ENCODE results near the gene NTN3.
"Not testable (repeated sequence)": the region's sequence is repeated elsewhere in the genome, so short reads cannot be mapped to it uniquely, and the experiment has no call there.

NTN3 gene

DNA sequence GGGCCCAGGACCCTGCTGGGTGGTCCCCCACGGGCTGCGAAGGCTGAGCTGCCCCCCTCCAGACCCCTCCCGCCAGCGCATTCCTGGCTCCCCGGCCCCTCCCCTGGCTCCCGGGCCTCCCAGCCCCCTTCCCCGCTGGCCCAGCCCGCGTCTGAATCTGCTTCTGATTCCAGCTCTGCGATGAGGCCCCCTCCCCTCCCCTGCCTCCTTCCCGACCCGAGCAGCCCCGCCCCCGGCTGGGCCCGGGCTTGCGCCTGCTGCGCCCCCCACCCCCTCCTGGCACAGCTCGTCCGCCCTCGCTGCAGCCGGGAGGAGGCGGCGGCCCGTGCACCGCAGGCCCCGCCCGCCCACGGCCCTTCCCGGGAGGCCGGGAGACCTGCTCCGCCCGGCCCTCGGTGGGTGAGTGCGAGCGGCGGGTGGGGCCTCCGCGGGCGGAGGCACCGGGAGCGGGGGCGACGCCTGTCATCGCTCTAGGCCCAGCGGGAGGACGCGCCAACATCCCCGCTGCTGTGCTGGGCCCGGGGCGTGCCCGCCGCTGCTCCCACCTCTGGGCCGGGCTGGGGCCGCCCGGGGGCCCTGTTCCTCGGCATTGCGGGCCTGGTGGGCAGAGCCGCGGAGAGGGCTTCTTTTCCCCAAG, at the start of gene NTN3:
Gene NTN3, plus strand, starts transcription at position 282 of the 637 bp plus-strand sequence. CDS start 405 bp downstream, outside the sequence.
- DNase-seq (ENCODE audit: low spot score) = no peak

DNA sequence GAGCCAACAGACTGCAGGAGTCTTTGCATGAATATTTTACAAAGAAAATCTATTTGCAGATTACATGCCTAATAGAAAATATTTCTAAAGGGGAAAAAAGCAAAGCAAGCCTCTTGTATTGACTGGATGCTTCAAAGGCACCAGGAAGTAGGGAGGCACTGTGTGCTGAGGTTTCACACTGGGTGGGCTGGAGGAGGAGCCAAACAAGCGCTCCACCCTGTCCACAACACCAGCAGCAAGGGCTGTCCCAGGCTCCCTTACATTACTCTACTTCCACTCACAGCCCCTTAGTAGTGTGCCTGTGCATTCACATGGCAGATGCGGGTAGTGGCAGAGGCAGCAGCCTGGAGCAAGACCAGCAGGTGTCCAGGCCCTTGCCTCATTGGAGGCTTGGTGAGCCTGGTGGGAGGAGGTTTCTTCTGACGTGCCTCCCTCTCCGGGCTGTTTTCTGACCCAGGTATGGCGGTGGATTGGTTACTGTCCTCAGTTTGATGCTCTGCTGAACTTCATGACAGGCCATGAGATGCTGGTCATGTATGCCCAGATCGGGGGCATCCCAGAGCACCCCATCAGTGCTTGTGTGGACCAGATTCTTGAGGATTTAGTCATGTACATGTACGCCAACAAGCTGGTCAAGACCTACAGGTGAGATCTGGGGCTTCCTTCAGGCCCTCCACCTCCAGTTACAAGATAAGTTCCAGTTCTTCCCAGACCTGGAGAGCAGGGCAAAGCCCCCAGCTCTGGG, 48.8 kb upstream of the NTN3 start:
- DNase-seq (ENCODE audit: low spot score) = no peak

- DNase-seq (ENCODE audit: low spot score) = no peak
Observed at GRCh38 chr16:2424061-2425007, 46.8 kb upstream of the NTN3 start.

DNA sequence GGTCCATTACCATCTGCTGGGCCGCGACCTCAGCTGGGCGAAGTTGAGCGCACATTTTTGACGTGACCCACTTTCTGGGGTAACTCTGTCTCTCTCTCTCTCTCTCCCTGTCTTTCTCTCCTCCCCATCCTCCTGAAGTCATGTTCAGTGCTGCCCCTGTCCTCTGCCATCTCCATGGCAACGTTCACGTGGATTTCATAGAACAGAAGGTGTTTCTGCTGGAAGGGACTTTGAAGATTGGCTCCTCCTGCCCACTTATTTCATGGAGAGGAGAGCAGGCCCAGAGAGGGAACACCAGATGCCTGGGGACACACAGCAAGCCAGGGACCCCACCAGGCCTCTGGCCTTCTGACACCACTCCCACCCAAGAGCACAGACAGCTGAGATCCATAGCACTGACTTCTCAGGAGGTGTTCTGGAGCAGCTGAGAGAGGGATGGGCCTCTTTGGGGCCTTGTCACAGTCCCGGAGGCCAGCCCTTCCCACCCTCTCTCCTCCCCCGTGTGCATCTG, 46.0 kb upstream of the NTN3 start:
- peak; percentile 70 for DNase-seq (ENCODE audit: low spot score)

DNA sequence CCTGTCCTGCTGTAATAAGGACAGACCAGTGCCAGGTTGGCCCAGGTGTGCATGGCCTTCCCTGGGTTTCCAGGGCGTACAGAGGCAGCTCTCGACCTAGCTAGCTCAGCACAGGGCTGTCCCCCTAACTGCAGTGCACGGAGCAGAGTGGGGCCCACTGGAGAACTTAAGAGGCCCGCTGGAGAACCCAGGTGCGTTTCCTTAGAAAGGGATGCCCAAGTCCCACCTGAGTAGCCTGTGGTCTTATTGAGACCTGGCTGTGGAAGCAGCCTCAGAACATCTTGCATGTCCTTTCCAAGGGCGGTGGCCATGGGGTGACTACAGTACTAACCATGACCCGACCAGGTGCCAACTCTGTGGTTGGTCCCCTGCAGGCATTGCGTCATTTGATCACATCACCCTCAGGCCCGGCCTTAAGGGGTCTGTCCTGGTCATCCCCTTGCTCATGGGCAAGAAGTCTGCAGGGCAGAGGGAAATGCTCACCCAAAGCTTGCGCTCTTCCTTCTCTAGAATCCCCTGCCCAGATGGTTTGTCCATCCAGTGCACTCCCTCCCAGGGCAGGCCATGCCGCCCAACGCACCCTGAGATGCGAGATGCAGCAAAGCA, 45.2 kb upstream of the NTN3 start:
- DNase-seq (ENCODE audit: low spot score) = no peak

DNA sequence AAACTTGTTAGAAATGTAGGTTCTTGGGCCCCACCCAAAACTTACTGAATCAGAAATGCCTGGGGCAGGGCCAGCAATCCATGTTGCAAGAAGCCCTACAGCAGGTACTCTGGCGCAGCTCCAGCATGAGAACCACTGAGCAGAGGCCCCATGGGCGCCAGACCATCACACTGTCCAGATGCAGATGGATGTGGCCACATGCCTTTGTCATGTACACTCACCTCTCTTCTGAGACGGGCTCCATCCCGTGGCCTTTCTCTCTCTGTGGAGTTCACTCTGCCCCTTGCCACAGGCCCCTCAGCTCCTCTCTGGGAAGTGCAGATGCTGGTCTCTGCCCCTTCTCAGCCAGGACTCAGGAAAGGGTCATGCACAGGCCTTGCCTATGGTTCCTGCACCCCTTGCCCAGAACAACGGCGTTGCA, 44.1 kb upstream of the NTN3 start:
- DNase-seq (ENCODE audit: low spot score) = no peak

DNA sequence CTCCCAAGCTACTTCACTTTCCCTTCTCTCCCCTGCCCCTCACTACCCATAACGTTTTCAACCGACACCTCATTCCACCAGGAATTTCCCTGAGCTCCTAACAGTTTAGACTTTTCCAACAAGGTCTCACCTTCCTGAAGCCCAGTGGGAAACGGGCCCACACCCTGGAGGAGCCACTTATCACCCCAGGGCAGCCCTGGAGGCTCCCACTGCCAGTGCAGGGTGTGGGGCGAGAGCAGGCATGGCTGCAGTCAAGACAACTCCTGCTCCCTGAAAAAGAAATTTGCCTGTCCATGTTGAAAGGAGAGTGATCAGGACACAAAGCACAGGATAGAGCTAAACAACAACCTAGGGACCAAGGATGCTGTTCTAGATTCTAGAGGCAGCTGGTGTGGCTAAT, 43.6 kb upstream of the NTN3 start:
- DNase-seq (ENCODE audit: low spot score) = no peak

DNA sequence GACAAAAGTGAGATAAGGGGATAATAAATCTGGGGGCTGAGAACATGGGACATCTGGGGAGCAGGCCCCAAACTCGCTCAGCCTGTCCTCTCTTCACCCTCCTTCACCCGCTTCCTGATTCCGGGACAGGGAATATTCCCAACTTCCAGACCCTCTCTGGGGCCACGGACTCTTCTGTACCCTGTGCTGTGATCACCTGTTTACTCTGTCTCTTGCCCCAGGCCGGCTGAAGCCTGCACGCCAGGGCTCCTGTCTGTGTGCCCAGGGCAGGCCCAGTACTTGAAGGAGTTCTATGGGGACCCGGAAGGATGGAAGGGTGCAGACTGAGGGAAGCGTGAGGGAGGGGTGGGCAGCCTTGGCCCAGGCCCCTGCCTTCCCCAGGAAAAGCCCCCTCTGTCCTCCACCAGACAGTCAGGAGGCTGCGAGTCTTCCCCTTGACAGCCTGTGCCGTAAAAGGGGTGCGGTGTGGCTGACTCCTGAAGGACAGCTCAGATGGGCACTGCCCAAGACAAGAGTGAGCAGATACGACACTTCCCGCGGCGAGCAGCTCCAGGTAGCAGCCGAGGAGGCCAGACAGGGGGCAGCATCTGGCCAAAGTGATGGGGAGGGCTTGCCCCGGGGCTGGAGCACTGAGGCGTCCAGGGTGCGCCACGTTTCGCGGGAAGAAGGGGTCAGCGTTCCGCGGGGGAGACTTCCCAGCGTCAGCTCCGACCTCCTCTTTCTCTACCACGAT, 42.9 kb upstream of the NTN3 start:
- DNase-seq (ENCODE audit: low spot score) = no peak

GRCh38 chr16:2428784-2429033, 42.4 kb upstream of the NTN3 start:
- no peak for DNase-seq (ENCODE audit: low spot score)

DNA sequence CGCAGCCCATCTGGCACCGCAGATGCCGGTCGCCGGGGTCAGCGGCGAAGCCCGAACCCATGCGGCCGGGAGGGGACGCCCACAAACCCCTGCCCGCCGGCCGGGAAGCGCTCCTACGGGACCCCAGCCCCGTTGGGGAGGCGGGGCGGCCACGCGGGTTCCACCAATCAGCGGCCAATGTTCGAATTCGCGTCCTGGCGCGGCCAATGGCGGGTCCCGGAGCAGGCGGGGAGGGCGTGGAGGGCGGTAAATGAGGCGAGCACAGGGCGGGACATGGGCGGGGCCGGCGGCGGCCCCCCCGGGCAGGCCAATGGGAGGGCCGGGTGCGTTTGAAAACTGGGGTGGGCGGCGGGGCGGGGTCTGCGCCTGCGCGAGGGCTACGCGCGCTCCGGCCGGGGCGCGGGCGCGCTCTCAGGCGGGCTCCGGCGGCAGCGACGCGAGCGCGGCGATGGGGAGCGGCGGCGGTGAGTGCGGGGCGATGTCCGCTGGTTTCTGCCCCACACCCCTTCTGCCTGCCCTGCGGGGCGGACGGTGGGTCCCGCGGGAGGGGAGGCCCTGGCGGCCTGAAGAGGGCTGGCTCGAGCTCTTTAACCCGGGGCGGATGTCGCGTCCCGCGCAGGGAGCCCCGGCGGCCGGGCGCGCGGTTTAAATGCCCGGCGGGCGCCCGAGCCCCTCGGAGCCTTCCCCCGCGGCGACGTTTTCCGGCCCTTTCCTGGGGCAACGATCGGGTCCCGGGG, 41.9 kb upstream of the NTN3 start, which contains the start of gene CCNF:
Gene CCNF, plus strand, starts transcription at position 414 of the 737 bp plus-strand sequence. Its CDS starts 35 bp downstream, at position 449.
- DNase-seq (ENCODE audit: low spot score) = peak; percentile 95

DNA sequence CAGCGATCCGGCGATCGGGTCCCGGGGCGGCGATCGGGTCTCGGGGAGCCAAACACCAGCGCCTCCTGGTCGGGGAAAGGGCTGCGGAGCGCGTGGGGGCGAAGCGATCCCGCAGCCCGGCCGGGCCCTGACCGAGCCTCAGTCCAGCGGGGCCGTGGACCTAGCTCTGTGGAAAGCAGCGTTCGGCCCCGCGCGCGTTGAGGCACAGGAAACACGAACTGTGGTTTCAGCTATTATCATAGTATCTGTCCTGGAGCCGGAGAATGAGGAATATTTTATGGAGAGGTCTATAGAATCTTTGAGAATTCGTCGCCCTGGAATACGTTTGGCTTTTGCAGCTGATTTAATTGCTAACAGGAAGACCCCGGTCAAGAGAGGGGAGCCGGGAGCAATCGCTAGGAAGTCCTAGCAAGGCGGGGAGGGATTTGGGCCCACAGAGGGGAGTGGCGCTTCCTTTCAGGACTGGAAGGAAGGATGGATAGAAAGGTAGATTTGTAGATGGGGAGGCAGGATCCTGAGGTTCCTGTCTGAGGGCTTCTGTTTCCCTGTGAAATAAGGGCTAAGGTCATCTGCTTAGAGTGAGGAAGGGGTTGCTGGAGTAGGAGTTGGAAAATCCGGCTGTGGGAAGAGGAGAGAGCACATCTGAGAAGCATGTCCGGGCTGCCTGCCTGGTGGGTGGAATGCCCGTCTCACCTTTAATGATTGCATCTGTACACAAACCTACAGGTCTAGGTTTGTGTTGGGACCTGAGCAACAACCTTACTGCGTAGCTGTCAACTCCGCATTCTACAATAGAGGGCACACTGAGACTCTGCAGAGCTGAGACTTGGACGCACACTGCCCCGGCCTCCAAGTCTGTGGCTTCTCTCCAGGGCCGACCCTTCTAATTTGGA, 41.1 kb upstream of the NTN3 start:
- DNase-seq (ENCODE audit: low spot score) = peak; percentile 70

GRCh38 chr16:2432286-2432685, 38.8 kb upstream of the NTN3 start:
- no peak for DNase-seq (ENCODE audit: low spot score)

DNA sequence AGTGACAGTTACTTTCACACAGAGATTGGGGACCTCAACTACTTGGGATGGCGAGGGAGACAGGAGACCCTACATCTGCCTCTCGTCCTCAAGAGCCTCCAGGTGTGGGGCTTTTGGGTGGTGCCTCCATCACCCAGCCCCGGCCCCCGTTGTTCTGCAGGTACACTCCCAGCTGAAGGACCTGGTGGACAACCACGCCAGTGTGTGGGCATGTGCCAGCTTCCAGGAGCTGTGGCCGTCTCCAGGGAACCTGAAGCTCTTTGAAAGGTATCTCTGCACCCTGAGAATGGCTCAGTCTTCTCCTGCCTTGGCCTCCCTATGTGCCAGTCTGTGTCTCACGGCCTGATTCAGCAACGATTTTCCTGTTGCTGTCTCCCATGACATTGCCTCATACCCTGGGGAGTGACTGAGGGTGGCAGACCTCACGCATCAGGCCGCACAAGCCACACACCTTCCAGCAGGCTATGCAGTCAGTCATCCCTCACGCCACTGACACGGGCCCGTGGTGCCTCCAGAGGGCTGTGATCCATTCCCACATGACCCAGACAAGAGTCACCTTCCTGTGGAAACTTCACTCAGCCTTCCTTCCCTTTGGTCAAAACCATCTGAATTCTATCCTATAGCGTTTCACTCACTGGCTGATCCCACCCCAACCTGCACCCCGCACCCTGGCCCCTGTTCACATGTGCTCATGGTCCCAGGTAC, 38.1 kb upstream of the NTN3 start:
- DNase-seq (ENCODE audit: low spot score) = no peak

DNA sequence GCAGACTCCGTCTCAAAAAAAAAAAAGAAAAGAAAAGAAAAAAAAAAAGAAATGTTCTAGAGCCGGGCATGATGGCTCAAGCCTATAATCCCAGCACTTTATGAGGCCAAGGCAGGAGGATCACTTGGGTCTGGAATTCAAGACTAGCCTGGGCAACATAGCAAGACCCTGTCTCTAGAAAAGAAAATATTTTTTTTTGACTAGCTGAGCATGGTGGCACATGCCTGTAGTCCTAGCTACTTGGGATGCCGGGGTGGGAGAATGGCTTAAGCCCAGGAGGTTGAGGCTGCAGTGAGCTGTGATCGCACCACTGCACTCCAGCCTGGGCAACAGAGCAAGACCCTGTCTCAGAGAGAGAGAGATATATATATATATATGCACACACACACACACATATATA, 35.9 kb upstream of the NTN3 start:
- not testable (repeated sequence) for DNase-seq (ENCODE audit: low spot score)

DNA sequence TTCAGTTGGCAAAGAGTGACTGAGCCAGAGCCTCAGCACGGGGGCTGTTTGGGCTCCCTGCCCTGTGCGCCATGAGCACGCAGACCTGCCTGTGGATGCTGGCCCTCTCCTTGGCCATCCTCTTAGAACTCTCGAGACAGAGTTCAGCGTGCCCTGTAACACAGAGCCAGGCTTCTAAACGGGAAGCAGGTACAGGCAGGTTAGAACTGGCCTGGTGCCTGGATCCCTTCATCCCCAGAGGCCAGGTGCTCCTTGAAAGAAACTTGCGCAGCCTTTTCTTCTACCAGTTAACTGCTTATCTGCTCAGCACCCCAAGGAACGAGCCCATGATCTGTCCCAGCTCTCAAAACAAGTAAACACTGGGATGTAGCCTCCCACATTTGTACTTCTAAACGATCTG, 35.0 kb upstream of the NTN3 start:
- DNase-seq (ENCODE audit: low spot score) = no peak

GRCh38 chr16:2437032-2437790, 33.9 kb upstream of the NTN3 start:
- no peak for DNase-seq (ENCODE audit: low spot score)

DNA sequence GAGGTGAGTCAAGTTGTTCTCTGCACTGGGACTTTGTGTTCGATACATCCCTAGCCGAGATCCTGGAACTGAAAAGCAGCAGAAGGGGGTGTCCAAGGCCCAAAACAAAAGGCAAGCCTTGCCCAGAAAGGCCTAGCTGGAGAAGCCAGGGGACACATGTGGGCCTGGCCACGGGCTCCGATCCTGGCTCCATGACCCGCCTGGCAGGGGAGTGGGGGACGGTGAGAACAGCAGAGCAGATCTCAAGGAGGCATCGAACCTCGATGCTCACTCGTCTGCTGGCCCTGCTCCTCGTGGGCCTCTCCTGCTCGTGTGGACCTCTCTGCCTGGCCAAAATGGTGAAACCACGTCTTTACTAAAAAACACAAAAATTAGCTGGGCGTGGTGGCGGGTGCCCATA, 33.0 kb upstream of the NTN3 start:
- no peak for DNase-seq (ENCODE audit: low spot score)

DNA sequence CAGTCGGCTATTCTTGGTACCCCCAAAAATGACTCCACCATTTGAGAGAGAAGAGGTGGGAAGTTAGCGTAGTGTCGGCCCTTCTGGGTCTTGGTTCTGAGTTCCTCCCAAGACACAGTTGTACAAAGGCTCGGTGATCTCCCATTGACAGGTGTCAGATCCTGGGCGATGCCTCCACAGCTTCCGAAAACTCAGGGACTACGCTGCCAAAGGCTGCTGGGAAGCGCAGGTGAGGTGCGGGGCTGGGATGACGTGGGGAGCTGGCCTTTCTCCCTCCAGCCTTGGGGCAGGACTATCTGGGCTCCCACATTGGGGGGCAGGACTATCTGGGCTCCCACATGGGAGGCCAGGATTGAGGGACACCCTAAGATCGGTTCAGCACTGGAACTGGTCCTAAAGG, 31.5 kb upstream of the NTN3 start:
- no peak for DNase-seq (ENCODE audit: low spot score)
